Hematopoietic multipotent progenitor cell treated with erythropoietin and hydrocortisone succinate and interleukin-3 and kit ligand, for 17 days (in vitro differentiated cells): ENCODE data around the gene RUVBL2.
"Not testable (repeated sequence)": the region's sequence is repeated elsewhere in the genome, so short reads cannot be mapped to it uniquely, and the experiment has no call there.

Experiments
- DNase-seq: peaks from one replicate; pipeline ENCODE4 v3.0.0-alpha.2; 2015; ENCODE audit warnings: low spot score

The RUVBL2 gene

DNA sequence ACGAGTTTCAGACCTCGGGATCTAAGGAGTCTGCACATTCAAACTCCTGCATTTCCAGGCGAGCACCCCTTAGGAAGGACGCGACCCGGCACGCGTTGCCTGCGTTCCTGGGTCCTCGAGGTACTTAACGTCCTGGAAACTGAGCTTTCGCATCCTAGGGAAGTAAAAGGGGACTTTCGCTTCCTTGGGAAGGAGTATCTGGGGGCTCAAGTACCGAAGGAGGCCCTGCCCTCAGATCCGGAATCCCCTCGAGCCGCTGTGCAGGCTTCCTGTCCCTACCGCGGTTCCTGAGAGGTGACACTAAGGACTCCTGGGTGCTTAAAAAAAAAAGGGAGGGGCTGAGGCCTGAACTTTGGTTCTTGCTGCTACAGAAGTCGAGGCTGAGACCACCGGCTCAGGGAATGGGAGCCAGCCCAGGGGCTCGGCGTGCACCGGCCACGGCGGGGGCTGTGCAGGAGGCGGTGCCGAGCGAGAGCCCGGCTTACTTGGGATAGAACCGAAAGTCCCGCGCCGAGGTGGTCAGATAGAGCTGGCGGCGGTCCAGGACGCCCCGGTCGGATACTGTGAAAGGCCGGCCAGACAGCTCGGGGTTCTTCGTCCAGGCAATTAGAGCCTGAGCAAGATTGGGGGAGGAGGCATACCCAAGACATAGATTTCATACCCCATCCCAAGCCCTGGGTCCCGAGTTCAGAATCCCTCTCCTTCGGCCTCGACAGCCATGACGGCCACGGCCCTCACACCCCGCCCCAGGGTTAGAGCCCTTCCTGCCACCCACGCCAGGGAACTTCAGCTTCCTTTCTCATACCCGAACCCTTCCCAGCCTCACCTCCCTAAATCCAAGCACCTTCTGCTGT lies 24.9 kb downstream of the RUVBL2 start:
- not testable (repeated sequence) for DNase-seq

DNA sequence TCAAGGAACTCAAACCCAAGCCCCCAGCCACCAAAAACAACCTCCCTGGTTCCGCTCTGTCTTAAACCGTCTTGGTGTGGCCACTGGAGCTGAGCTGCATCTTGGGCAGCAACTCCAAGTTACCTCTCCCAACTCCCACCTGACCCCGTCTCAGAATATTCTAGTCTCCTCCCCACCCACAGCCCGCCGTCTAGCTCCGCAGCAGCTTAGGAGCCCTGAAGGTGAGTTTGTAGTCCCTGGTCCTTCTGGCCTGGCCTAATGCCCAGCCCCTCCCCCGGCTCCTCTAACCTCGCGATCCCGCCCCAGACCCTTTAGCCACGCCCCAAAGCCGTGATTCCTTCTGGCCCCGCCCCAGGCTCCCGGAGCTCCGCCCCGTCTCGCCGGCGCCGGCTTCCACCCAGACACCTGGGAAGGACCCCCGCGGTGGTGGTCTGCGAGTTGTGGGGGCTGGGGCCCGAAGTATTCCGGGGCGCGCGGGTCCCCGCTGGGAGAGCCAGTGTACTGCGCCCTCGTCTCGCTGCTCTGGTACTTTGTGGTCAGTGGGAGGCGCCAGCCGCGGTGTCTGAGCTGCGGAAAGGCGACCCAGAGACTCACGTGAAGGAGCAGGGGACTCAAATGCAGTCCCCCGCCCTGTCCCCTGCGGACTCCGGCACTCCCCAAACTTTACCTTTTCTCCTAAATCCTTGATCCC lies 25.7 kb downstream of the RUVBL2 start:
- DNase-seq: no peak

DNA sequence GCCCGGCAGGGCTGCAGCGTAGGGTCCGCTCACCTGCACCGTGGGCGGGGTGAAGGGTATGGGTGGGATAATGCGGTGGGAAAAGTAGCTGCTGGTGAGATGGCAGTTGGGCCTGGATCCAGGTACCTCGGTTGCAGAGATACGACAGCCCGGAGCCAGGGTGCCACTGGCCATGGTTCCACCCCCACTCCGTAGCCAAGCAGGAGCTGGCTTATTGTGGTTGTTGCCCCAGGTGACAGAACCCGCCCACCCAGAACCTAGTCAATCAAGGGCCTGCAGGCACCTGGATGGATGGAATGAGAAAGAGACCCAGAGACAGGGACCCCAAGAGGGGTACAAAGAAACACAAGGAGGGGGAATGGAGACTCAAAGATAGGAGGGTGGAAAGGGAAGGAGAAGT lies 26.7 kb downstream of the RUVBL2 start:
- no peak for DNase-seq

DNA sequence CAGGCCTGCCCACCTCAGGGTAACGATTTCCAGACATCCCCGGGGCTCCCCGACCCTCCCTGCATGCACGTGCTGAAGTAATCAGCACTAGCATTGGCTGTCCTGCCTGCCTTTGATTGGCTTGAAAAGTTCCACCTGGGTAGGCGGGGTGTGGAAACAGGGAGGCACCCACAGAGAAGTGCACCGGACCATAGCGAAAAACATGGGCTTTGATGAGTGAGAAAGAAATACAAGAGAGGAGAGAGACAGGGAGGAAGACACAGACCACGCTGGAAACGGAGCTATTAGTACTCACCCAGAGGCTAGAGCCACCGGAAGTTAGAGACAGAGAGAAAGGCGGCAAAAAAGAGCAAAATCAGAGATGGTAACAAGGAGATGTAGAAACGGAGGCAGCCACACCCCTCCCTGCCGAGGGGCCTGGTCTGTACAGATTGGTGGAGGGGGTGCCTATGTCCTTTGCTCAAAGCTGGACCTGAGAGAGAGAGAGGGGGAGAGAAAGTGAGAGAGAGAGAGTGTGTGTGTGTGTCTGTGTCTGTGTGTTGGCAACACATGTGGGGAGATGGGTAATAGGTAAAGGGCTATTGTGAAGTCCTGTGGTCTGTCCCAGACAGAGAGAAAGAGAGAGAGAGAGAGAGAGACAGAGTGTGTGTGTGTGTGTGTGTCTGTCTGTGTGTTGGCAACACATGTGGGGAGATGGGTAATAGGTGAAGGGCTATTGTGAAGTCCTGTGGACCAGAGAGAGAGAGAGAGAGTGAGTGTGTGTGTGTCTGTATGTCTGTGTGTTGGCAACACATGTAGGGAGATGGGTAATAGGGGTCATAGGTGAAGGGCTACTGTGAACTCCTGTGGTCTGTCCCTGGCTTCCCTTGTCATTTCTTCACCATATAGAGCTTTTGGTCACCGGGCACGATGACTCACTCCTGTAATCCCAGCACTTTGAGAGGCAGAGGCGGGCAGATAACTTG lies 27.5 kb downstream of the RUVBL2 start:
- DNase-seq: no peak

DNA sequence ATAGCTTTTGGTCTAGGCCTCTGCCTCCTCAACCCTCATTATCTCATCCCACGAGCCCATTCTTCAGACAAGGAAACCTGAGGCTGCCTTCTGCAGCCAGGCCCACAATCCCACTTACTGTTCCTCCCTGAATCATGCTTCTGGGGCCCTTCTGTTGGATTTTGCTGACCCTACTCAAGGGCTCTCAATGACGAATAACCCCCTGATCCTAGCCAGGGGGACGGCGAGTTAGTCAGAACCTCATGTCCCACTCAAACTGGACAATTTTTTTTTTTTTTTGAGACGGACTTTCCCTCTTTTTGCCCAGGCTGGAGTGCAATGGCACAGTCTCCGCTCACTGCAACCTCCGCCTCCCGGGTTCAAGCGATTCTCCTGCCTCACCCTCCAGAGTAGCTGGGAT lies 28.4 kb downstream of the RUVBL2 start:
- DNase-seq: no peak

DNA sequence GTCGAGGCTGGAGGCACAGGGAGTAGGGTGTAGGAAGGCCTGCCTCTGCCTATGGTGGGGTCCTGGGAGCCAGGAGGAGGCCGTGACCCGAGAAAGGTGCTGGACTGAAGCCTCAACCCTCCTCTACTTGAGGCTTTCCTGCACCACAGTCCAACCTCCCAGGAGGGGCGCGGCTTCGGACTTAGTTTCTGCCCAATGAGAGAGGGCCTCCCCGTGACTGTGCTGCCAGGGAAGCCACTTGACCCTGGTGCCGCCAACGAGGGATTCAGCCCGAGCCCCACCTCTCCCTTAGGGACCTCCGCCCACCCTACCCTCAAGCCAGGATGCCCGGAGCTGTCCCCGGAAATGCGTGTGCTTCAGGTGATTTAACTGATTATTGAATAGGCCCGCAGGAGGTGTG lies 30.5 kb downstream of the RUVBL2 start, which contains the start of gene CGB3:
Gene CGB3, minus strand, starts transcription at position 101 of the 400 bp plus-strand sequence. CDS start 362 bp downstream, outside the sequence.
- DNase-seq: not testable (repeated sequence)

DNA sequence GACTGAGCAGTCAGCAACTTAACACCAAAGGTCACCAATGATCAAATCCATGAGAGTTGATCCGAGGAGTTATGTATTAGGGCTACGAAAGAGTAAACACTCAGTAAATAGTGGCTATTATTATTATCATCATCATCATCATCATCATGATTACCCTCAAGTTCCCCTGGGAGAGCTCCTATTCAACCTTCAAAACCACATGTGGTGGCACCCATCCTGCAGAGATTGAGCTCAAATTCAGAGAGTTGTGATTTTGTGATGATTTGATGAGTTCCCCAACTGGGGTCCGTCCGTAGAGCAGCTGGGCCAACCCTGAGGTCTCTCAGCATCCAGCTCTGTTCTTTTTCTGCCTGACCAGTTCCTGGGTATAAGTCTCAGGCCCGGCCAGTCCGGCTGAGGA lies 31.4 kb downstream of the RUVBL2 start:
- DNase-seq: not testable (repeated sequence)

DNA sequence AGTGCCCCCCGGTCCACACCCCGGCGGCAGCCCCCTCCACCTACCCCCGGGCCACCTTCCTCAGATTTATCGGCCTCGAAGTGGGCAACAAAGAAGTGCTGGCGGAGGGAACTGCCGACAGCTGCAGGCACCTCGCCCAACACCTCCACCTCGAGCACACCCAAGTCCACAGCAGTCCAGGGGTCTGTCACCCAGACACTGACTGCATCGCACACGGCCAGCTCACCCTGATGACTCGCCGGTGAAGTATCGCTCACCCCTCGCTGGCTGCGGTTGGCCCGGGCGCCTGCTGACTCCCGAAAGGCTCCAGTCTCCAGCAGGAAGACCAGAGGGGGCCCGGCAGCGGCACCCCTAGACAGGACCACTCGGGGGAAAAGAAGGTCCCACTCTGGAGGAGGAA lies 31.9 kb downstream of the RUVBL2 start:
- not testable (repeated sequence) for DNase-seq

DNA sequence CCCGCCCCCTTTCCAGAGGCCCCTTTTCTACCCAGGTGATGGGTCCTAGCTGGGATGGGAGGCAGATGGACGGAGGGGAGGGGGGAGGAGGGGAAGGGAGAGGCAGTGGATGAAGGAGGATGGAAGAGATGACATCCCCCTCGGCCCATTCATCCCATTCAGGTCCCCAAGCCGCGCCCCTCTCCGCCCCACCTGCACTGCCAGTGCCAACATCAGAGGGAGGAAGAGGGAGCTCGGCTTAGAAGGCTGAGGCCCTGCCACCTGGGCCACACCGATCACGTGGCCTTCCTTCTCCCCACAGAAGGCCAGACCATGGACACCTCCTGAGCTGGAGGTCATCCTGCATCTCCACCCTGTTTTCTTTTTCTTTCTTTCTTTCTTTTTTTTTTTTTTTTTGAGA lies 35.0 kb downstream of the RUVBL2 start:
- not testable (repeated sequence) for DNase-seq

DNA sequence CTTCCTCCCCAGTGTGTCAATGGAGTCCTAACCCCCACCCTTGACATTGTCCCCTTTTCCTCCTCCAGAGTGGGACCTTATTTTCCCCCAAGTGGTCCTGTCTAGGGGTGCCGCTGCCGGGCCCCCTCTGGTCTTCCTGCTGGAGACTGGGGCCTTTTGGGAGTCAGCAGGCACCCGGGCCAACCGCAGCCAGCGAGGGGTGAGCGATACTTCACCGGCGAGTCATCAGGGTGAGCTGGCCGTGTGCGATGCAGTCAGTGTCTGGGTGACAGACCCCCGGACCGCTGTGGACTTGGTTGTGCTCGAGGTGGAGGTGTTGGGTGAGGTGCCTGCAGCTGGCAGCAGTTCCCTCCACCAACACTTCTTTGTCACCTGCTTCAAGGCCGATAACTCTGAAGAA lies 36.1 kb downstream of the RUVBL2 start:
- not testable (repeated sequence) for DNase-seq

DNA sequence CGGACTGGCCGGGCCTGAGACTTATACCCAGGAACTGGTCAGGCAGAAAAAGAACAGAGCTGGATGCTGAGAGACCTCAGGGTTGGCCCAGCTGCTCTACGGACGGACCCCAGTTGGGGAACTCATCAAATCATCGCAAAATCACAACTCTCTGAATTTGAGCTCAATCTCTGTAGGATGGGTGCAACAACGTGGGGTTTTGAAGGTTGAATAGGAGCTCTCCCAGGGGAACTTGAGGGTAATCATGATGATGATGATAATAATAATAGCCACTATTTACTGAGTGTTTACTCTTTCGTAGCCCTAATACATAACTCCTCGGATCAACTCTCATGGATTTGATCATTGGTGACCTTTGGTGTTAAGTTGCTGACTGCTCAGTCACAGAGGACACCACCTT lies 36.6 kb downstream of the RUVBL2 start:
- not testable (repeated sequence) for DNase-seq

DNA sequence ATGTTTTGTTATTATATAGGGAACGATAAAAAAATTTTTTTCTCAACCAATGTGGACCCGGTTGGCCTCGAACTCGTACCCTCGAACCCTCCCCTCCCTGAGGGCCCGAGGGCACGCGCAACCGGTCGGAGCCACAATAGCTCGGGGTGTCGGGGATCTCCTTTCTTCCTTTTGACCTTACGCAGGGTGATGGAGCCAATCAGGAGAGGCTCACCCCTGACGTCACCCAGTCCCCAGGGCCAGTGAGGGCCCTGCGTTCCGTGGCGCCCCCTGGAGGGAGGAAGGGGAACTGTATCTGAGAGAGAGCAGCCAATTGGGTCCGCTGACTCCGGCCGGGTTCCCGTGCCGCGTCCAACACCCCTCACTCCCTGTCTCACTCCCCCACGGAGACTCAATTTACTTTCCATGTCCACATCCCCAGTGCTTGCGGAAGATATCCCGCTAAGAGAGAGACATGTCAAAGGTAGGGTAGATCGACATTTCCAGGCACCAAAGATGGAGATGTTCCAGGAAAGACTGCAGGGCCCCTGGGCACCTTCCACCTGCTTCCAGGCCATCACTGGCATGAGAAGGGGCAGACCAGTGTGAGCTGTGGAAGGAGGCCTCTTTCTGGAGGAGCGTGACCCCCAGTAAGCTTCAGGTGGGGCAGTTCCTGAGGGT lies 38.1 kb downstream of the RUVBL2 start, which contains the start of gene CGB2:
Gene CGB2, plus strand, starts transcription at position 249 of the 660 bp plus-strand sequence. Its CDS starts 206 bp downstream, at position 455.
- DNase-seq: peak; percentile 55

DNA sequence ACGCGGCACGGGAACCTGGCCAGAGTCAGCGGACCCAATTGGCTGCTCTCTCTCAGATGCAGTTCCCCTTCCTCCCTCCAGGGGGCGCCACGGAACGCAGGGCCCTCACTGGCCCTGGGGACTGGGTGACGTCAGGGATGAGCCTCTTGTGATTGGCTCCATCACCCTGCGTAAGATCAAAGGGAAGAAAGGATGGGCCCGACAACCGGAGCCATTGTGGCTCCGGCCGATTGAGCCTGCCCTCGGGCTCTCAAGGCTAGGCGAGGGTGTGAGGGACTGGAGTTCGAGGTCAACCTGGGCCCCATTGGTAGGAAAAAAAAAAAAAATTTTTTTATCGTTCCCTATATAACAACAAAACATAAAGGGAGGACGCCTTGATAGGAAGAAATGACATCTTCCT lies 43.1 kb downstream of the RUVBL2 start, which contains the start of gene CGB1:
Gene CGB1, minus strand, starts transcription at position 81 of the 400 bp plus-strand sequence. CDS start 184 bp downstream, outside the sequence.
- peak; percentile 48 for DNase-seq

DNA sequence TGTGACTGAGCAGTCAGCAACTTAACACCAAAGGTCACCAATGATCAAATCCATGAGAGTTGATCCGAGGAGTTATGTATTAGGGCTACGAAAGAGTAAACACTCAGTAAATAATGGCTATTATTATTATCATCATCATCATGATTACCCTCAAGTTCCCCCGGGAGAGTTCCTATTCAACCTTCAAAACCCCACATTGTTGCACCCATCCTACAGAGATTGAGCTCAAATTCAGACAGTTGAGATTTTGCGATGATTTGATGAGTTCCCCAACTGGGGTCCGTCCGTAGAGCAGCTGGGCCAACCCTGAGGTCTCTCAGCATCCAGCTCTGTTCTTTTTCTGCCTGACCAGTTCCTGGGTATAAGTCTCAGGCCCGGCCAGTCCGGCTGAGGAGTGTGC lies 44.4 kb downstream of the RUVBL2 start:
- not testable (repeated sequence) for DNase-seq

DNA sequence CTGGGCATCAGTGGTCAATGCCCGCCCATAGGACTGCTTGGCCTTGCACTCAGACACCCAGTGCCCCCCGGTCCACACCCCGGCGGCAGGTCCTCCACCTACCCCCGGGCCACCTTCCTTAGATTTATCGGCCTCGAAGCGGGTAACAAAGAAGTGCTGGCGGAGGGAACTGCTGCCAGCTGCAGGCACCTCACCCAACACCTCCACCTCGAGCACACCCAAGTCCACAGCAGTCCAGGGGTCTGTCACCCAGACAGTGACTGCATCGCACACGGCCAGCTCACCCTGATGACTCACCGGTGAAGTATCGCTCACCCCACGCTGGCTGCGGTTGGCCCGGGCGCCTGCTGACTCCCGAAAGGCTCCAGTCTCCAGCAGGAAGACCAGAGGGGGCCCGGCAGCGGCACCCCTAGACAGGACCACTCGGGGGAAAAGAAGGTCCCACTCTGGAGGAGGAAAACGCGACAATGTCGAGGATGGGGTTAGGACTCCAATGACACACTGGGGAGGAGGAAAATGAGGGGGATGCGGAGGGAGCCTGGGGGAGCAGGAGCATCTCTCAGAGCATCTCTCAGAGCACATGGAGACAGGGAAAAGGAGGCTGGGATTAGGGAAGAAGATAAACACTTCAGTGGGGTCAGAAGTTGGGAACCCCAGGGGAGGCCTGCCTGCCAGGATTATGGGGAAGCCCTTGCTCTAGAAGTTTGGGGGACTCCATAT lies 45.0 kb downstream of the RUVBL2 start:
- DNase-seq: not testable (repeated sequence)

DNA sequence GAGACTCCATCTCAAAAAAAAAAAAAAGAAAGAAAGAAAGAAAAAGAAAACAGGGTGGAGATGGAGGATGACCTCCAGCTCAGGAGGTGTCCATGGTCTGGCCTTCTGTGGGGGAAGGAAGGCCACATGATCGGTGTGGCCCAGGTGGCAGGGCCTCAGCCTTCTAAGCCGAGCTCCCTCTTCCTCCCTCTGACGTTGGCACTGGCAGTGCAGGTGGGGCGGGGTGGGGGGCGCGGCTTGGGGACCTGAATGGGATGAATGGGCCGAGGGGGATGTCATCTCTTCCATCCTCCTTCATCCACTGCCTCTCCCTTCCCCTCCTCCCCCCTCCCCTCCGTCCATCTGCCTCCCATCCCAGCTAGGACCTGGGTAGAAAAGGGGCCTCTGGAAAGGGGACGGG lies 46.0 kb downstream of the RUVBL2 start:
- not testable (repeated sequence) for DNase-seq

DNA sequence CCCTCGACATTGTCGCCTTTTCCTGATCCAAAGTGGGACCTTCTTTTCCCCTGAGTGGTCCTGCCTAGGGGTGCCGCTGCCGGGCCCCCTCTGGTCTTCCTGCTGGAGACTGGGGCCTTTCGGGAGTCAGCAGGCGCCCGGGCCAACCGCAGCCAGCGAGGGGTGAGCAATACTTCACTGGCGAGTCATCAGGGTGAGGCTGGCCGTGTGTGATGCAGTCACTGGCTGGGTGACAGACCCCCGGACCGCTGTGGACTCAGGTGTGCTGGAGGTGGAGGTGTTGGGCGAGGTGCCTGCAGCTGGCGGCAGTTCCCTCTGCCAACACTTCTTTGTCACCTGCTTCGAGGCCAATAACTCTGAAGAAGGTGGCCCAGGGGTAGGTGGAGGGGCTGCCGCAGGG lies 48.5 kb downstream of the RUVBL2 start:
- DNase-seq: no peak

DNA sequence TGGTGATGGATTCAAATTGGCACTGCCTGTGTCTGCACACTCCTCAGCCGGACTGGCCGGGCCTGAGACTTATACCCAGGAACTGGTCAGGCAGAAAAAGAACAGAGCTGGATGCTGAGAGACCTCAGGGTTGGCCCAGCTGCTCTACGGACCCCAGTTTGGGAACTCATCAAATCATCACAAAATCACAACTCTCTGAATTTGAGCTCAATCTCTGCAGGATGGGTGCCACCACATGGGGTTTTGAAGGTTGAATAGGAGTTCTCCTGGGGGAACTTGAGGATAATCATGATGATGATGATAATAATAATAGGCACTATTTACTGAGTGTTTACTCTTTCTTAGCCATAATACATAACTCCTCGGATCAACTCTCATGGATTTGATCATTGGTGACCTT lies 49.0 kb downstream of the RUVBL2 start:
- not testable (repeated sequence) for DNase-seq

DNA sequence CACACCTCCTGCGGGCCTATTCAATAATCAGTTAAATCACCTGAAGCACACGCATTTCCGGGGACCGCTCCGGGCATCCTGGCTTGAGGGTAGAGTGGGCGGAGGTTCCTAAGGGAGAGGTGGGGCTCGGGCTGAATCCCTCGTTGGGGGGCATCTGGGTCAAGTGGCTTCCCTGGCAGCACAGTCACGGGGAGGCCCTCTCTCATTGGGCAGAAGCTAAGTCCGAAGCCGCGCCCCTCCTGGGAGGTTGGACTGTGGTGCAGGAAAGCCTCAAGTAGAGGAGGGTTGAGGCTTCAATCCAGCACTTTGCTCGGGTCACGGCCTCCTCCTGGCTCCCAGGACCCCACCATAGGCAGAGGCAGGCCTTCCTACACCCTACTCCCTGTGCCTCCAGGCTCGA lies 49.9 kb downstream of the RUVBL2 start, which contains the start of gene CGB5:
Gene CGB5, plus strand, starts transcription at position 301 of the 400 bp plus-strand sequence. CDS start 362 bp downstream, outside the sequence.
- DNase-seq: not testable (repeated sequence)

DNA sequence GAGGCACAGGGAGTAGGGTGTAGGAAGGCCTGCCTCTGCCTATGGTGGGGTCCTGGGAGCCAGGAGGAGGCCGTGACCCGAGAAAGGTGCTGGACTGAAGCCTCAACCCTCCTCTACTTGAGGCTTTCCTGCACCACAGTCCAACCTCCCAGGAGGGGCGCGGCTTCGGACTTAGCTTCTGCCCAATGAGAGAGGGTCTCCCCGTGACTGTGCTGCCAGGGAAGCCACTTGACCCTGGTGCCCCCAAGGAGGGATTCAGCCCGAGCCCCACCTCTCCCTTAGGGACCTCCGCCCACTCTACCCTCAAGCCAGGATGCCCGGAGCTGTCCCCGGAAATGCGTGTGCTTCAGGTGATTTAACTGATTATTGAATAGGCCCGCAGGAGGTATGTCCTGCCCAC lies 55.3 kb downstream of the RUVBL2 start, which contains the start of gene CGB8:
Gene CGB8, minus strand, starts transcription at position 101 of the 400 bp plus-strand sequence. CDS start 372 bp downstream, outside the sequence.
- not testable (repeated sequence) for DNase-seq
